Umbilical cord (tissue), 2 donors: Measurements from ENCODE around the gene STAT5B. TPM values are rescaled to one million over a fixed set of nuclear protein-coding genes. Genes with fewer than 3 reads are reported as not detected.
"Not testable (repeated sequence)": the region's sequence is repeated elsewhere in the genome, so short reads cannot be mapped to it uniquely, and the experiment has no call there.

ENCODE experiments used
- DNase-seq: peaks from one replicate; pipeline ENCODE4 v3.0.0-alpha.2; 2015; ENCODE audit warnings: low spot score
- total RNA-seq: library from RNA; depleted of rRNA; stranded (reverse); fragments of >200 nt; gene quantifications from one replicate; pipeline ENCODE4 v1.2.3, GENCODE V29; 2014; ENCODE audit warnings: low replicate concordance; ENCODE audit not compliant: insufficient read depth

STAT5B gene
- total RNA-seq, 1 donor from 2014 or later, result 51.8 TPM

- DNase-seq, result no peak
Measured at GRCh38 chr17:42233994-42234393, 42.2 kb downstream of the STAT5B start.

- DNase-seq, result no peak
Measured at GRCh38 chr17:42233156-42233555, 43.0 kb downstream of the STAT5B start.

DNA sequence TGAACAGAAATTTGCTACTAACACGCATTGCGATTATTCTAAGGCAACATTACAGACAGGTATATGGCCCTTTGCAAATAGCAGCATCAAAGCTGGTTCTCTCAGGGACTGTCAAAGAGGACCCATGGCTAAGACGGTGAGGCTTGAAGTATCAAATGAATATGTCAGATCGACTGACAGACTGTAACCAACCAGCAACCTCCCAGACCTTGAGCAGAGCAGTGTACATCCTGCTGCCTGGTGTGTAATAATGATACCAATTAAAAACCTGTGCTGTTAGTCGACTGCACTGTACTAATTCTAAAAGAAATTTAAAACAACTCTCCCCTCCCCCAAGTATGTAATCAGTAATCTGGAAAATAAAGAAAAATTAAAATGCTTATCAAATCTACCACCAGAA lies 46.0 kb downstream of the STAT5B start:
- no peak for DNase-seq

GRCh38 chr17:42227849-42228700 lies 48.1 kb downstream of the STAT5B start:
- peak; percentile 19 for DNase-seq

DNA sequence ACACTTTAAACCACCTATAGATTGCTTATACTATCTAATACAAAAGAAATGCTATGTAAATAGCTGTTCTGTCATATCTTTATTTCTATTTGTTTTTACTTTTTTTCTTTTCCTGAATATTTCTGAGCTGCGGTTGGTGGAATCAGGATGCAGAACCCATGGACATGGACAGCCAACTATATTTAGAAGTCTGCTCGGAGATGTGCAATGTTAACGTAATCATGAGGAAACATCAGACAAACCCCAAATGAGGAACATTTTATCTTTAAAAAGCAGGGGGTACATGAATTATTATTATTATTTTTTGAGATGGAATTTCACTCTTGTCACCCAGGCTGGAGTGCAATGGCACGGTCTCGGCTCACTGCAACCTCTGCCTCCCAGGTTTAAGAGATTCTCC lies 50.5 kb downstream of the STAT5B start:
- DNase-seq, result no peak

DNA sequence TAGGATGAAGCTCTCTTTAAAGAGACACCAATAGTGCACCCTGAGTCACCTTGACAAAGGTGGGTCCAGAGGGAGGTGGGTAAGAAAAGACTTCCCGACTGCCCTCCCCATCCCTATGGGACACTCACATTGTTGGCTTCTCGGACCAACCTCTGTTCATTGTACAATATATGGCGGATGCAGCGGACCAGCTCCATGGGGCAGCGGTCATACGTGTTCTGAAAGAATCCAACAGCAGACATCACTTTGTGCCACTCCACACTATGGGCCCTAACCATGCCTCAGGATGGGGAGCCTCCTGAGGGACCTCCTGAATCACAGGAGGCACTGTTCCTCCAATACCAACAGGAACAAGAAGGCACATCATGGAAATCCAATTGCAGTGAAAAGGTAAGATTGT lies 51.5 kb downstream of the STAT5B start:
- DNase-seq, result no peak

DNA sequence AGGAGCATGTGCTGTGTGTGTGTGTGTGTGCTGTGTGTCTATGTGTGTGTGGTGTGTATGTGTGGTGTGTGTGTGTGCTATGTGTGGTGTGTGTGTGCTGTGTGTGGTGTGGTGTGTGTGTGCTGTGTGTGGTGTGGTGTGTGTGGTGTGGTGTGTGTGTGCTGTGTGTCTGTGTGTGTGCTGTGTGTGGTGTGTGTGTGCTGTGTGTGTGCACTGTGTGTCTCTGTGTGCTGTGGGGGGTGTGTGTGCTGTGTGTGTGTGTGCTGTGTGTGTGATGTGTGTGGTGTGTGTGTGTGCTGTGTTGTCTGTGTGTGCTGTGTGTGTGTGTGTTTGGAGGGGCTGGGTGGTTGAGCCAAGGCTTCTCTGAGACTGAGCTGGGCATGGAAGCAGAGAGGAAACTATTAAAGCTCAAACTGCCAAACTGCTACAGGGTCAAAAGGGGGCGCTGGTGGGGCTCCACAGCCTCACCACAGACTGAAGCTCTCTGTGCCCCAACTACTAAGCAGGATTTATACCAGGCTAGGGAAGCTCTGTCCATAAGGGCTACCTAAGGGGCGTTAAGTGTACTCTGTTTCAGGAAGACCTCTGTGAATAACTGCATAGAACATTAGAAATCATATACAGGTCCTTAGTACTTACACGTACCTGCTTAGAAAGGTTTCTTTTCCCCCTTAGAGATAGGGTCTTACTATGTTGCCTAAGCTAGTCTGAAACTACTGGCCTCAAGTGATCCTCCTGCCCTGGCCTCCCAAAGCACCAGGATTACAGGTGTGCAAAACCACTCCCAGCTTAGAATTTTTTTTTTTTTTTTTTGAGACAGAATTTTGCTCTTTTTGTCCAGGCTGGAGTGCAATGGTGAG lies 54.1 kb downstream of the STAT5B start:
- DNase-seq, result no peak

GRCh38 chr17:42219280-42219679 lies 56.9 kb downstream of the STAT5B start:
- DNase-seq, result not testable (repeated sequence)

- no peak for DNase-seq
Measured at GRCh38 chr17:42214156-42214555, 62.0 kb downstream of the STAT5B start.

GRCh38 chr17:42212382-42212781 lies 63.8 kb downstream of the STAT5B start:
- DNase-seq, result no peak

- not testable (repeated sequence) for DNase-seq
Measured at GRCh38 chr17:42211921-42212341, 64.3 kb downstream of the STAT5B start.

GRCh38 chr17:42210046-42210445 lies 66.1 kb downstream of the STAT5B start:
- no peak for DNase-seq

GRCh38 chr17:42206153-42206612 lies 70.0 kb downstream of the STAT5B start:
- not testable (repeated sequence) for DNase-seq

DNA sequence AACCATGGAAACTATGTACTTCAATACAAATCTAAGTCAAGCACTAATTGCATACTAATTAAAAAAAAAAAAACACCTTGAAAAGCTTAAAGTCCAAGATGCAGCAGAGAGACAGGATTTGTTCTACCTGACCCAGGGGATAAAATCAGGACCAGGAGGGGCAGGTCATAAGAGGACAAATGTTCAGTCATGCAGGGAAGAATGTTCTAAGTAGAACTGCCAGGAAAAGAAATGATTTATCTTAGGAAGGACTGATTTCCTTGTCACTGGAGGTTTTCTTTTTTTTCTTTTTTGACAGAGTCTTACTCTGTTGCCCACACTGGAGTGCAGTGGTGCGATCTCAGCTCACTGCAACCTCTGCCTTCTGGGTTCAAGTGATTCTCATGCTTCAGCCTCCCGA lies 72.8 kb downstream of the STAT5B start:
- DNase-seq, result no peak

GRCh38 chr17:42202696-42203095 lies 73.5 kb downstream of the STAT5B start:
- DNase-seq, result no peak

DNA sequence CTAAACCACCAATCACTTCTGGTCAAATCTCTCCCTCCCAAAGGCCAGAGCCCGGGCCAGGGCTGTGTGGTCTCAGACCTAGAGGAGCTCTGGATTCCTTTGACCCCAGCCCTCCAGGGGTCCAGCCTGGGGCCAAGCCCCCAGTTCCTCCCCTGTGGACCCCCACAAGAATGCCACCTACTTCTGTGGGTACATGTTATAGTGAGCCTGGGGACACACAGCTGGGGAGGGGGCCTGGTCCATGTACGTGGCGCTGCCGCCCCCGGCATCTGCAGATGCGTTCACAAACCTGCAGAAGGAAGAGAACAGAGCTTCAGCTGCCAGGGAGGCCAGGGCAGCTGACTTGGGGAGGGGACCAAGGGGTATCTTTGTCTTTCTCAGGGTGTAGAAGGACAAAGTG lies 74.0 kb downstream of the STAT5B start:
- DNase-seq, result no peak

DNA sequence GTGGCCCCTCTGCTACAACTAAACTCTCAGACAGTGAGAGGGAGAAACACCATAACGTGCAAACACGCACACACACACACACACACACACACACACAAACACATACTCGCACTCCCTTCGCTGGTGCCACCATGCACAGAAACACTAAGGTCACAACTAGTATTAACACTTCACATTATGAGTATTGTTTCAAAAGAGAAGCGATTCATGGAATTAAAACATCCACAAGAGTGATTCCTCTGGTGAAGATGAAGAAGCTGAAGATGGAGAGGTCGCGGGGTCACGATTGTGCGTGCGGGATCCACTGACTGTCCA lies 74.8 kb downstream of the STAT5B start:
- DNase-seq, result no peak

- no peak for DNase-seq
Measured at GRCh38 chr17:42200706-42201457, 75.3 kb downstream of the STAT5B start.

DNA sequence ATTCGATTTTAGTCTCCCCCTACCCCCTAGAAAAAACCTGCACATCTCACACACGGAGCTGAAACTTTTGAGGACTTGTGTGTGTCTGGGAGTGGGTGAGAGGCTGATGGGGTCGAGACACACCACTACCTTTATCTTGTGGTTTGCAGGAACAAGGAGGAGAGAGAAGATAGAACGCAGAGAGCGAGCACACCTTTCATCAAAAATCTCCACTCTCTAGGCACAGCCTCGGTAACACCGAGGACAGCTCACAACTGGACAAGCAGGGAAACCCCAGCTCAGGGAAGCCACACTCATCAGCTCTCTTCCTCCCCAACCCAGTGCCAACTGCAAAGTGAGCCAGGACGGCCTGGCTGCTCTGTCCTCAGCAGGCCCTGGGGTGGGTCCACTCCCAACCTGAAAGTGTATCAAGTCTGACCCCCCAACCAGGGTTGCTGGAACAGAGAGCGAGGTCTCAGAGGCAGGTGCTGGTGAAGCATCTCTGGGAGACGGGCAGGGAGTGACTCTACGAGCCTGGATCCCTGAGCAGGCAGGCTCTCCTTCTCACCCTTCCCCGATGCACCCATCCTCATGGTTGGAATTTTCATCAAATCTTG lies 76.7 kb downstream of the STAT5B start:
- no peak for DNase-seq

GRCh38 chr17:42198897-42199296 lies 77.3 kb downstream of the STAT5B start:
- DNase-seq, result no peak

GRCh38 chr17:42197564-42198156 lies 78.5 kb downstream of the STAT5B start:
- no peak for DNase-seq
